GM21390 (cell line): ENCODE results near the gene SPEG.

Source experiments
- ATAC-seq: cut with Tn5 transposase; IDR thresholded peaks from one replicate; pipeline ENCODE4 v1.9.1; 2021; ENCODE audit not compliant: unreplicated experiment

The SPEG gene

DNA sequence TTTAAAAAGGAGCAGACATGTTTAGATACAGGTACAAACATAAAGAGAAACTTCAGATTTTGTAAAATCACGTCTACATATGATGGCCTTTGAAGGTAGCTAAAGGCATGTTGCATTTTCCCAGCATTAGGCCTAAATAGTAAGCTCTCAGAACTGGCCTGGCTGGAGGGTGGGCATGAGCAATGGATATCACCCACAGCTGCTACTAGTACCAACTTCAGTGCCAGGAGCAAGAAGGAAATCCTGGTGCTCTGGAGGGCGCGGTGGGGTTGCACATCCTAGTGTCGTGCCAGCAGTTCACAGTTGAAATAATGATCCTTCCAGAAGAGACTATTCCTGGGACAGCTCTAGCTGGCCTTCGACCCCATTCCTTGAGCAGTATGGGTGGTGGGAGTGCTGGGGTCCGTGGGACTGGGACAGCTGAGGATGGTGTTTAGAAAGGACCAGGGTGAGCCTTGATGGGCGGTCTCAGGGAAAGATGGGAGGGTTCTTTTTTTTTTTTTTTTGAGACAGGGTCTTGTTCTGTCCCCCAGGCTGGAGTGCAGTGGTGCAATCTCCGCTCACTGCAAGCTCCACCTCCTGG lies 11.6 kb upstream of the SPEG start:
- no peak for ATAC-seq

DNA sequence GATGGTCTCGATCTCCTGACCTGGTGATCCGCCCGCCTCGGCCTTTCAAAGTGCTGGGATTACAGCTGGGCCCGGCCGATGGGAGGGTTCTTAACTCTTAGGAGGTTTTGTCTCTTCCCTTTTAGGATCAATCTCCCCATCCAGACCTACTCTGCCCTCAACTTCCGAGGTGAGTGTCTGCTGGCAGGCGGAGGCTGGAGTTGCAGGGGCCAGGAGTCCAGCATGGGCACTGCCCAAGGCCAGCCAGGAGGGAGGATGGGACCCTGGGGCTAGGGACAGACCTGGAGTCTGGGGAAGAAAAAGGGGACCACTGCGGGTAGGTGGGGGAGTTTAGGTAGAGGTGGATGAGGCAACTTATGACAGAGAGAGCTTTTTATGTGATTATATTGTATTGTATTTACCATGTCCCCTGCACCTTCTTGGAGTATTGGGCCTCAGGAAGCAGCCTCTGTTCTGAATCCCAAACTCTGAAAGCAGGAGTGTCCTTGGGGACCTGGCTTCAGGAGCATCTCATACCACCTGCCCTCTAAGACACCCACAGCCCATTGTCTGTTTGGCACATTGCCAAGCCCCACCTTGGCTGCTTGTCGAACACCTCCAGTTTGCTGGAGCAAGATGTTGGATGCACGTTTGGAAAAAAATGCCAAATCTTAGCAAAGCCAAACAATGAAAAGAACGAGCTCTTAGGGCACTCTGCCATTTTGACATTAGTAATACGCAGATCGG lies 10.8 kb upstream of the SPEG start:
- ATAC-seq: no peak

DNA sequence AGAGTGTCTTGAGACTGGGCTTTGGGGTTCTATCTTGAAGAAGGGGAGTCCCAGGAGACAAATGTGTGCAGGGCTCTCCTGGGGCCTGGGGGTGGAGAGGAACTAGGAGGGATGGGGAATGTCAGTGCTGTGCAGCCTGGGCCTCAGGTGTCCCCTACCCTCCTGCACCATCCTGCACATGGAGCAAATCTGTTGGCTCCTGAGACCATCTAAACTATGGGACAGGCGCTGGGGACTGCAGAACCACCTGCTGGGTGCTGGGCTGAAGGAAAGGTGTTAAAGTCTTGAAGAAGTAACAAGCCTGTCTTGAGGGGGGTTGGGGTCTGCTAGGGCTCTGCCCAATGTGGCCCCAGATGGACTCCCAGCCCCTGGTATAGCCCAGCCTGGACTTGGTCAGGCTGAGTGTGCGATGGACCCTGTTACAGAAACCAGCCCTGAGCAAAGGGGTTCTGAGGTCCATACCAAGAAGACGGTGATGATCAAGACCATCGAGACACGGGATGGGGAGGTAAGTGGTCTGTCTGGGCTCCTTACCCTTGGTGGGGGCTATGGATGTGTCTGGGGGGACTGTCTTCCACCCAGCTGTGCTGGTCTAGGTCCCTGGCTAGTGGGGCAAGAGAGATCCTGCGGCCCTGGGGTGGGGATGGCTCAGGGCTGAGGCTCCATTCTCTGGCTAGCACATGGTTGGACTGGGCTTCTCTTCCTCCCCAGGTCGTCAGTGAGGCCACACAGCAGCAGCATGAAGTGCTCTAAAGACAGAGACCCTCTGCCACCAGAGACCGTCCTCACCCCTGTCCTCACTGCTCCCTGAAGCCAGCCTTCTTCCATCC lies 9.2 kb upstream of the SPEG start:
- ATAC-seq: no peak

DNA sequence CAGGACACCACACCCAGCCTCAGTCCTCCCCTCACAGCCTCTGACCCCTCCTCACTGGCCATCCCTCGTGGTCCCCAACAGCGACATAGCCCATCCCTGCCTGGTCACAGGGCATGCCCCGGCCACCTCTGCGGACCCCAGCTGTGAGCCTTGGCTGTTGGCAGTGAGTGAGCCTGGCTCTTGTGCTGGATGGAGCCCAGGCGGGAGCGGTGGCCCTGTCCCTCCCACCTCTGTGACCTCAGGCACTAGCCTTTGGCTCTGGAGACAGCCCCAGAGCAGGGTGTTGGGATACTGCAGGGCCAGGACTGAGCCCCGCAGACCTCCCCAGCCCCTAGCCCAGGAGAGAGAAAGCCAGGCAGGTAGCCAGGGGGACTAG lies 8.6 kb upstream of the SPEG start:
- ATAC-seq: no peak

DNA sequence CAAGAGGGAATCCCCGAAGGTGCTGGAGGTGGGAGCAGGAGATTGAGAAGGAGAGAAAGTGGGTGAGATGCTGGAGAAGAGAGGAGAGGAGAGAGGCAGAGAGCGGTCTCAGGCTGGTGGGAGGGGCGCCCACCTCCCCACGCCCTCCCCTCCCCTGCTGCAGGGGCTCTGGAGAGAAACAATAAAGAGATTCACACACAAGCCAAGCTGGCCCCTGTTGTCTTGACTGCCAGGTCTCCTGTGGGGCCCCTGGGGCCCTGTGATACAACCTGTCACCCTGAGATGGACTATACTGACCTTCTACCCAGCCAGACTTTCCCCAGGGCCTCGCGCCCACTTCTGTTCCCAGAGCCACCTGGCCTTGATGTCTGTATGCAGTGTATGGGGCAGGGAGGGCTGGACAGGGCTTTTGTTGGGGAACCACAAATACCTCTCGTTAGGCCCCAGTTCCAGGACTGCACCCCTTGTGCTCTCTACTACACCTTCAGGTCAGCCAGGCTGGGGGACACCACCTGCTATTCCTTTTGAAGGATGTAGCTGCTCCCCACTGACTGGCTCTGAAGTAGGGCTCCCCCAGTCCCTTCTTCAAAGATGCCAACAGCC lies 8.0 kb upstream of the SPEG start:
- no peak for ATAC-seq

DNA sequence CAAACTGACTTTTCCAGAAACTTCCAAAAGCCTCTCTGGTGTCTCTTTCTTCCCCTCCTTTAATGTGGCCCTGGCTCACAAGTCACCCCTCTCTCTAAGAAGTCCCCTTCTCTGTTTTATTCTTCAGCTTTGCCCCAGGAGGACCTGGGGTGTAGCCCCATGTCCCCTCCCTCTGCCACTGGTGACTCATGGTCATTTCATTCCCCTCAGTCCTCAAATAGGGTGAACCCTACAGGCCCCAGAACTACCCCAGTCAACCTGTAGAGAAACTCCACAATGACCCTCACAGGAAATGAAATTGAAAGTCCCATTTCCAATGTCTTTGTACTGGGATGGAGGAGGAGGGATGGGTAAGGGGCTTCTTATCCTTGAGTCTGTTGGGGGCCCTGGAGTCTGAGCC lies 6.2 kb upstream of the SPEG start:
- no peak for ATAC-seq

DNA sequence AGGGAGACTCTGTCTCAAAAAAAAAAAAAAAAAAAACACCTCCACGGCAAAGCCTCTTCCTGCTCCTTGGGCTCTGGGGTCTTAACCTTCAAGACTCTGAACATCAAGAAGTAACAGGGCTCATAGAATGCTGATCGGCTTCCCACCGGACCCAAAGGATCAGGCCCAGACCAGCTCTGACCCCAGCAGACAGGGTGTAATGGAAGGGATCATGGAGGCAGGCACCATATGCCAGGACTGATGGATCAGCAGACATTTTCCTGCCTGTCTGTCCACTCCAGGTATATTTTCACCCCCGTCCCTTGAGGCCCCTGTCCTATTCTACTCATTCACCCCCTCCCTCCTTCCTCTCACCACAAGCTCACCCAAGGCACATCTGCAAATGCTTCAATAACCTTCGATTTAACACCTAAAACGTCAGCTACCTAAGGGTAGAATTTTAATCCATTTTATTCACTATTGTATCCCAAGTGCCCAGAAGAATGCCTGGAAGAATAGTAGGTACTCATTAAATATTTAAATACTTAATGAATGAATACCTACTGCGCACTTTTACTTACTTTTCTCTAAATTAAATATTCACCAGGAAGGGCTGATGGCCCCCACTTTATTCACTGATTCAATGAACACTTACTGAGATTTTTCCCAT lies 4.6 kb upstream of the SPEG start:
- ATAC-seq: no peak

DNA sequence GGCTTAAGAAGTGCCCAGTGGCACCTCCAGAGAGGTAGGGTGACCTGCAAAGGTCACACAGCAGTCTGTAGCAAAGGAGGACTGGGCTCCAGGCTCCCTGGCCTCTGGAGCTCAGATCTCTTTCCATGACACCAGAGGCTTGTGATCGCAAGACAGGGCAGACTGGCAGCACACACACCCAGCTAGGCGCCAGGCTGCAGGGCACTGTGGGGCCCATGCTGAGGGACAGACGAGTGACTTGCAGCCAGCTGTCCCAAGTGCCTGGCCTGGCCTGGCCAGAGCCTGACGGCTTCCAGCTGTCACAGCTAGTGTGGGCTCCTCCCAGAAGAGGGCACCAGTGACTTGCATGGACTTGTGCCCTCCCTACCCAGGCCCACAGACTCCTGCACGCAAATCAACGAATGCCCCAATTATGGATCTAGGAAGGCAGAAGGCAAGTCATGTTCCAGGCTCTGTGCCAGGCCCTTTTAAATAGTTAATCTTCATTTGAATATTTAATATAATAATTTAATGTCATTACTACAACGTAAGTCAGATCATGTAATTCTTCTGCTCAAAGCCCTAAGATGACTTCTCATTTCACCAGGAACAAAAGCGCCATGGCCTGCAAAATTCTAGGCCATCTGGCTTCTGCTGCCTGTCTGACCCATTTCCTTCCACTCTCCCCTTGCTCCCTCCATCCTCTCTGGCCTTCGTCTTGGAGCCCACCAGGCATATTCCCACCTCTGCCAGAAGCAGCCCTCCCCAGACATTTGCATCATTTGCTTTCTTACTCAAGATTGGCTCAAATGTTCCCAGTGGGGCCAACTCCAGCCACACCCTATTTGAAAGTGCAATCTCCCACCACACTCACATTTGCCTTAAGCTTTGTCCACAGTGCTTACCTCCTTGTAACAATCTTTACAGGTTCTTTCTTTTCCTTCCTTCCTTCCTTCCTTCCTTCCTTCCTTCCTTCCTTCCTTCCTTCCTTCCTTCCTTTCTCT lies 3.7 kb upstream of the SPEG start:
- ATAC-seq: no peak

DNA sequence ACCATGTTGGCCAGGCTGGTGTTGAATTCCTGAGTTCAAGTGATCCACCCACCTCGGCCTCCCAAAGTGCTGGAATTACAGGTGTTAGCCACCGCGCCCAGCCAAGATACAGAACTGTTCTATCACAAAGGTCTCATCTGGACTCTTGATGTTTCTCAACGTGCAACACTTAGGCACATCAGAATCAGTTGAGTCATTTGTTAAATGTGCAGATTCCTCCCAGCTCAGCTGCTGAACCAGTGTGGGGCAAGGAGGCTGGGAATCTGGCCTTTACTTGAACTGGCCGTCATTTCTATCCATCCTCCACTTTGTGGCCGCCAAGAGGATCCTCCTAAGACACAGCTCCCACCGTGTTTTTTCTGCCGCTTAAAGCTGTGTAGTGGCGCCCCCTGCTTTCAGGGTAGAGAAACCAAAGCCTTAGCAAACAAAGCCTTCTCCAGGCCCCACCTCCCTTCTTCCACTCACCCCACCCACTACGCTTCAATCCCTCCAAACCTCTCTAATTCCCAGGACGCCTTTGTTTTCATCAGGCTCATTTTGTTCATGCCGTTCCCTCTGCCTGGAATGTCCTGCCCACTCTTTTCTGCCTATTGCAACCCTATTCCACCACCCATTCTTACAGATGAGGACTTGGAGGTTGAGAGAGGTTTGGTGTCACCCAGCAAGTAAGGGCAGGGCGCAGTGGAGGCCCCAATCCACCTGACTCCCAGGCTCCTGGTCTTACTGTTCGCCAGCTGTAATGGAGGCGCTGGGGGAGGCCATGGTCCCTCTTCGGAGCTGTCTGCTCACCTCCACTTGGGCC lies 776 bp upstream of the SPEG start:
- no peak for ATAC-seq

DNA sequence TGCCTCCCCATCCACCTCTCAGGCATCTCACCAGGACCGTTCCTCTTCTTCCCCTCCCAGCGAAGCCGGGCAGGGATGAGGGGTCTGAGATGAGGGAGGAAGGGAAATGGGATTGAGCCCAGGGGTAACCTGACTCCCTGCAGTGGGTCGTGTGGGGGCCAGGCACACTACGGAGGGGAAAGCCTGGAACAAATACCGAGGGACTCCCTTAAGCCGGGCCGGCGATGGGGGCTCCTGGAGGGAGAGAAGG lies 250 bp upstream of the SPEG start:
- no peak for ATAC-seq

DNA sequence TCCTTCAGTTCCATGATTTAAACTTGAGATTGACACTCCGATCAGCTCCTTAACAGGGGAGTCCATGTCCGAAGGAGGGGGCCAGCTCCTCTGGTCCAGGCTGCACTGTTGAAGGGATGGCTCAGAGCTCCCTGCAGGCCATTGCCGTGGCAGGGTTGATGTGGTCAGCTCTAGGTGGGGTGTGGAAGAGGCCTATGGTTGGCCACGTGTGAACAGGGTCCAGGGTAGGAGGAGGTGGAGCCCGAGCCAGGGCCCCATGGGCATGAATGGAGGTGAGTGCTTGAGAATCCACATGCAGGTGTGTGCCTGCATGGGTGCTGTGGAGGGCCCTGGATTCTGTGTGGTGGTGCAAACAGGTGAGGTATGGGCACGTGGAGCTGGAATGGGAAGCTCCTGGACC lies 1.1 kb downstream of the SPEG start:
- ATAC-seq: no peak

DNA sequence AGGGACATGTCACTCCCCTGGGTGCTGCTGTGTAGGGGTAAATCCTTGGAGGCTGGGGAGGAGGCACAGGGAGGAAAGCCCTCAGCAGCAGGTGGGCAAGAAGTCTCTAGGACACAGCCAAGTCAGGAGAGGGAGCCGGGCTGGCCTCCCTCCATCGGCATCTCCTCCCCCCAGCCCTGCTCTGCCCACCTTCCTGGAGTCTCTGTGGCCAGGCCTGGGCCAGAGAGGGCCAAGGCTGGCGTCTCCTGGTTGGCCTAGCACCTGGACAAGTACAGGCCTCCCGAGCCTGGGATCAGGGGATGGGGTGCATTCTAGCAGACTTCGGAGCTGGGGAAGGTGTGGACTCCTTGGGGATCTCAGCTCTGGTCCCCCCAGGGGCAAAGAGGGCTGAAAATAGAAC lies 1.8 kb downstream of the SPEG start:
- no peak for ATAC-seq

DNA sequence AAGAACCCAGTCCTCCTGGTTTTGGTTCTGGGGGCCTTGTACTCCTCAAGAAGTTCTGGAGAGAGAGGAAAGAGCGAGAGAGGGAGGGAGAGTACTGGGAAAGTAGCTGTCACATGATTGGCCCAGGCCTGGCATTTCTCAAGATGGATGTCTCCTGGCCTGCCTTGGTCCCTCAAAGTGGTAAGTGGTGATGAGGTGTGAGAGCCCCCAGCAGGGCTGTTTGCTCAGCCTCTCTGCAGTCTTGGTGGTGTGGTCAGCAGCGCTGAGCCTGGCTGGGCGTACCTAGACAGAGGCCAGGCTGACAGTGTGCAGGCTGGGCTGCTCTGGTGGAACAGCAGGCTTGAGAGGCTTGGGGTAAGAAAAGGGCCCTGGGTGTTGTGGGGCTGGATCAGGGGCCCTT lies 2.5 kb downstream of the SPEG start:
- no peak for ATAC-seq

DNA sequence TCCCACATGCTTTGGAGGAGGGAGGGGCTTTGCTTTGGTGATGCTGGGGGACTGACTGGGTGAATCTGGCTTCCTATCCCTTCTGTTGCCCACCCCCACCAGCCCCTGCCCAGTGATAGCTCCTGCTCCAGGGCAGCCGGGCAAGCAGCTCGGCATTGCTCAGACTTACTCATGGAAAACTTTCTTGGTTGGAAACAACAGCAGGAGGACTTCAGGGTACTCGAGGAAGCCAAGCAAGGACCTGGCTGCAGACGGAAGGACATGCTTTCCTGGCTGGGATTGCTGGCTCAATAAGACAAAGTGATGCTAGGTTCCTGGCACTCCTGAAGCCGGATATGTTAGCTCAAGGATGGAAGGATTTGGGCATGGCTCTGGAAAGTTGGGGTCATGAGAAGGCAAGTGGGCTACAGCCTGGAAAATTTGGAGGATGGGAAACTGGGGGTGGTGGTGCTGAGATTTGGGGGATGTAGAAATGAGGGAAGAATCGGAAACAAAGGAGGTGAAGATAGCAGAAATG lies 3.1 kb downstream of the SPEG start:
- no peak for ATAC-seq

DNA sequence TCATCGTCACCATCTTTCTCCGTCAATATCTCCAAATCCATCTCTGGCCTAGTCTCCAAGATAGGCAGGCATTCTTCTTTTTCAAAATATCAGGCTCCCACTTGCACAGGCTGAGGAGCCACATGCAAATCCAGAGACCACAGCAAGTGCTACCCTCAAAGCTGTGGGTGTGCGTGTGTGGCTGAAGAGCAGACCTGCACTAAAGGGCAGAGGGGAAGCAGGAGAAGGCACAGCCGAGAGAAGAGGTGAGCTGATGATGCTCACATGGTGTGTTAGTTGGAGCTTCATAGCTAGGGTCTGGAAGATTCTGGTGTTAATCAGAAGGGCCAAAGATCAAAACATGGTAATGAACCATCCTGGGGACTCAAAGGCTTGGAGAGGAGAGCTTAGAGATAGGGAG lies 3.8 kb downstream of the SPEG start:
- ATAC-seq: no peak

DNA sequence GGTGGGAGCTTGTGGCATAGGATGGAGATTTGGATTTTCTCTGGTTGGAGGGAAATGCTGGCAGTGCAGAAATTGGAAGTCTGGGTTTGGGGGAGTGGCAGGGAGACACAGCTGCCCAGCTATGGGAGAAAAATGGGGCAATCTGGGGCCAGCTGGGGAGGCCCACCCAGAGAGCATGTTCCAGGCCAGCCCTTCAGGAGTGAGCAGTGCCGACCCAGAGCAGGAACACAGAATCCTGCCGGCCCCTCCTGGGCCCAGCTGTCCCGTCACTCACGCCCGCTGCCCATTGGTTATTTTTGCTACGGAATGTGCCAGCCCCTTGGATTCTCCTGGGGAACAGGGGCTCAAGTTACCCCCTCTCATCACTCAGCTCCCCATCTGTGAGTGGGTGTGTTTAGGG lies 4.9 kb downstream of the SPEG start:
- no peak for ATAC-seq

DNA sequence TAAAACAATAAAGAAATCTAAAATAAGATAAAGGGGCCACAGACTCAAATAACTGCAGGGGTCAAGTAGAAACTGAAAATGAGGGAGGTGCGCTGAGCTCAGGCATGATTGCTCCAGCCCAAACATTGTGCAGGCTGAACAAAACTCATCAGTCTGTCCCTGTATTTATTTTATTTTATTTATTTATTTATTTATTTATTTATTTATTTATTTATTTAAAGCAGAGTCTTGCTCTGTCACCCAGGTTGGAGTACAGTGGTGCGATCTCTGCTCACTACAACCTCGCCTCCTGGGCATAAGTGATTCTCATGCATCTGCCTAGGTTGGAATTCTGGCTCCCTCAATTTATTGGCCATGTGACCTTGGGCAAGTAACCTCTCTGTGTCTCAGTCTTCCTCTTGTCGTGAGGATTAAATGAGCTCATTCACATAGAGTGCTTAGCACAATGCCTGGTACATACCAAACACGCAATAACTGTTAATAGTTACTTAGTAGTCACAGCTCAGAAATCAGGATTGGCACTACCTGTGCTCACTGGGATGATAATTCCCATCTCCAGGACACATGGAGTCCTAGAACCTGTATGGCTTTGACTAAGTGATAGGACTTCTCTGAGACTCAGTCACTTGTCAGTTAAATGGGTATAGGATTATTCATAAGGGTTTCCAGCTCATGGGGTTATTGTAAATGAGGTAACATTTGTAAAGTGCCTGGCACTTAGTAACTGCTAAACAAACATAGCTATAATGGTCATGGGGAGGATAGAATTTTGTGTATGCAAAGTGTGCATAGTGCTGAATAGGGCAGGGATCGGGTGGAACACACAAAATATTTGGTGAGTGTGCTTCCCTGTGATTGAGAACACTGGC lies 6.0 kb downstream of the SPEG start:
- ATAC-seq: no peak

DNA sequence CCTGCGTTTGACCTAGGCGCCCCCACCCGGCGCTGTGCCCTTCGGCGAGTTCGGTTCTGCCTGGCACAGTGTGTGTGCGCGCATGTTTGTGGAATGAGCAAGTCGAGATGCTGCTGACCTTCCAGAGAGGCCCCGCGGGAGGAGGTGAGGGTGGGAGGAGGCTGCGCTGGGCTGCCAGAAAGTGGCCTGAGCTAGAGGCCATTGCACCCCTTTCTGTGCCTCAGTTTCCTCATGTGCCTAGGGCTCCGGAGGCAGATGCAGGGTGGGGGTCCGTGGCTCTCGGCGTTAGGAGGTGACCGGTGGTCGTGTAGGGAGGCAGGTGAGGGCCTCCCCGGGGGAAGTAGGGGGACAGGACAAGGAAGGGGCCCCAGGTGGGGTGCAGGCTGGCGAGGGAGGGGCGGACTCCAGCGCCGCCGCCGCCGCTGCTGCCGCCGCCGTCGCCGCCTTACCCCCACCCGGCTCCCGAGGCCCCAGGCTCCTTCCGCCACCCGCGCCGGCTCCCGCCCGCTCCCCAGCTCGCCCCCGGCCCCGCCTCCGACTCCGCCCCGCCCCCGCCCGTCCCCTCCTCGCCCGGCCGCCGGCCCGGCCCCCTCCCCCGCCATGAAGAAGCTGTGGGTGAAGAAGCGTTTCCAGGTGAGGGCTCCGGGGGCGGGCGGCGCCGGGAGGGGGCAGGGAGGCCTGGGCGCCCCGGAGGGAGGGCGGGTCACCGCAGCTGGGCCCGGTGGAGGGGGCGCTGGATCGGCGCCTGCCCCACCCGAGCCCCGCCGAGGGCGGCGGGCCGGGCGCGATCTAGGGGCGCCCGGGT lies 7.0 kb downstream of the SPEG start:
- ATAC-seq: no peak
